HG02588 (cell line): Measurements from ENCODE around the gene TLX3.

Experiments
- ATAC-seq: cut with Tn5 transposase; IDR thresholded peaks from one replicate; pipeline ENCODE4 v1.9.1; 2021; ENCODE audit warnings: mild to moderate bottlenecking, moderate library complexity; ENCODE audit not compliant: unreplicated experiment

The TLX3 gene

DNA sequence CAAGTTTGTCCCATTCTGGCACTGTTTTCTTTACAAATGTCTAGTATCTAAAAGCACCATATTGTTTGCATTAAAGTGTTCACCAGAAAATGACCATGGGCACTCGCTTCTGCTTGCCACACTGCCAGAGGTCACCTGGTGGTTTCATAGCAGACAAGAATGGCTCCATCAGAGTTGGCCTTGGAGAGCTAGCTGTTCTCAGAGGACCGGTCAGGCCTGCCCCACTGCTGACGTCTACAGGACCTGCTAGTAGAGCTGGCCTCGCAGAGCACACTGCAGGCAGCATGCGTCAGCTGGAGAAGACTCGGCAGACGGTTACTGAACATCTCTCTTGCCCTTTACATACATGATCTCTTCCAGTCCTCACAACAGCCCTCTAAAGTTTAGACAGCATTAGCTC is 8.7 kb upstream of the TLX3 start:
- ATAC-seq: no peak

GRCh38 chr5:171306166-171306565 is 2.9 kb upstream of the TLX3 start:
- no peak for ATAC-seq

- no peak for ATAC-seq
These were observed 2.1 kb upstream of the TLX3 start for GRCh38 chr5:171306781-171307591.

- ATAC-seq: no peak
These were observed 1.1 kb upstream of the TLX3 start for GRCh38 chr5:171307789-171308452.

GRCh38 chr5:171309276-171310211 is 496 bp downstream of the TLX3 start:
- no peak for ATAC-seq

GRCh38 chr5:171310212-171310818 is 1.3 kb downstream of the TLX3 start:
- no peak for ATAC-seq

GRCh38 chr5:171310819-171311321 is 1.8 kb downstream of the TLX3 start:
- no peak for ATAC-seq

DNA sequence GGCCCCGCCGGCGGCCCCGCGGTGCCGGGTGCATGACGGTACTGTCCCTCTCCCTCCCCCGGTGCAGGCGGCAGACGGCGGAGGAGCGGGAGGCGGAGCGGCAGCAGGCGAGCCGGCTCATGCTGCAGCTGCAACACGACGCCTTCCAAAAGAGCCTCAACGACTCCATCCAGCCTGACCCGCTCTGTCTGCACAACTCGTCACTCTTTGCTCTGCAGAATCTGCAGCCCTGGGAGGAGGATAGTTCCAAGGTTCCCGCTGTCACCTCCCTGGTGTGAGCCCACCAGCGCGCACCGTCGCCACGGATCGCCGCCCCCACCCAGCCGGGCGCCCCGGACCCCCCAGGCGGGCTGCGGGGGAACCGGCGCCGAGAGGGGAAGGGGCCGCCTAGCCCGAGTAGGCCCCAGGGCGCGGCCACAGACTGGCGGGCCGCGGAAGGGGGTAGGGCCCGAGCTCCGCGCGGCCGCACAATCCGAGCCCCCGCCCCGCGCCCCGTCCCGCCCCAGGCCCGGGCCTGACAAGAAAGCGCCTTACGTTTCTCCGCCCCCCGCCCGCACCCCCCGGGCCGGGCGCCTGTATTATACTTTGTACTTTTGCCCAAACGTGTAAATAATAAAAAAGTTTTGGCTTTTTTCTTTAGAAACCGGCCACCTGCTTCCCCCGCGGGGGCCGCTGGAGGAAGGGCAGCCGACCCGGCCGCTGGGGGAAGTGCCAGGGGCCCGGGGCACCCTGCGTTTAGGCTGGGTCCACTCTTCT is 2.5 kb downstream of the TLX3 start:
- no peak for ATAC-seq

DNA sequence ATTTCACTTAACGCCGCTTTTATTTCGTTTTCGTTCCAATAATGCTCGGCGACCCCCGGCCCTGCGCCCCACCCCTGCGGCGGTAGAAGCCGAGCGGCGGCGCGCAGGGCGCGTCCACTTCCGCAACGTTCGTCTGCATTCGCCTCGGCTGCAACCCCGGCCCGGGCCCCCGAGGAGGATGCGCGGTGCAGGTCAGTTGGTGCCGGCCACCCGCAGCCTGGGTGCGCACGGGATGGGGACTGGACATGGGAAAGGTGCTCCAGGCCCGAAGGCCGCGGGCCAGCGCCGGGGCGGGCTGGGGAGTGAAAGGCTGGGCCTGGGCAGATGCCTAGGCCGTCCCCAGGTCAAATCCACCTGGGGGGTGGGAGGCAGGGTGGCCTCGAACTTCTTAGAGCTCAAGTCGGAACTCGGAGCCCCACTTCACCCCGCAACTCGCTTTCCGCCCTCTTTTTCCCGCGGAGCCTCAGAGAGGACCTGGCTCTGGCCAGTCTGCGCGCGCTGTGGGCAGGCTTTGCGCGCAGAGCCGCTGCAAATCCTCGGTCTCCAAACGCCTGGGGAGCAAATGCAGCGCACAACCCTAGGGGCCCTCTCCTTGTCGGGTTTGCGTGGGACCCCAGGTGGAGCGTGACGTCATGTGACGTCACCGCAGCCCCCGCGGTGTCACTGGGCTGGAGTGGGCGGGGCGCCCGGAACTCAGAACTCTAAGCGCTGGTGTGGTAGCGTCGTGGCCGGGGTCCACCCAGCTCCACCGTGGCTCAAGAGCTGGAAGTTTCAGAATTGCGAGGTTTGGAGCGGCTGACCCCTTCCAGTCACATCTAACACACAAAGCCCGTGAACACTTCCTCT is 3.3 kb downstream of the TLX3 start:
- no peak for ATAC-seq

DNA sequence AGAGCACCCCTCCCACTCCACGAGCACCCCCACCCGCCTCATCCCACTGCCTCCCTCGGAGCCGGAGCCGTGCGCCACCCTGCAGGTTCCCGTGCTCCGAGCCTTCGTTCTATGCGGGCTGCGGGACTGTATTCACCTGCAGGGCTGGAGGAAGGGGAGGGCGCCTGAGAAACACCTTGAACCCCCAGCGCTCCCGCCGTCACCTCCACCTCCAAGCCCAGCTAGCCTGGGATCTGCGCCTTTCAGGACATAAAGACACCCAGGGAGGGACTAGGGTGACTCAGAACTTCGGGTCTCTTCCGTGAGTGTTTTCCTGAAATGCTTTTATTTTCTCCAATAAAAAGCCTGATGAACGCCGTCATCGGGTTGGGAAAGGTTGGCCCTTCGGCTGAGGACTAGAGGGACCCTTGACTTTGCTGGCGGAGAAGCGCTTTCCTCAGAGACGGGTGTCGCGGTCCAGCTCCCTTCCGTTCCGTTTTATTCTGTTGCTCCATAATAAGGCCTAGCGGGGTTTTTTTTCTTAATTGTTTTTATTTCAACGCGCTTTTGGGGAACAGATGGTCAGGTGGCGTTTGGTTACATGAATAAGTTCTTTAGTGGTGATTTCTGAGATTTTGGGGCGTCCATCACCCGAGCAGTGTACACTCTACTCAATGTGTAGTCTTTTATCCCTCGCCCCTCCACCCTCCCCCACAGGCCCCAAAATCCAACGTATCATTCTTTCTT is 4.6 kb downstream of the TLX3 start:
- ATAC-seq: no peak

- ATAC-seq: no peak
These were observed 5.8 kb downstream of the TLX3 start for GRCh38 chr5:171314728-171315385.

DNA sequence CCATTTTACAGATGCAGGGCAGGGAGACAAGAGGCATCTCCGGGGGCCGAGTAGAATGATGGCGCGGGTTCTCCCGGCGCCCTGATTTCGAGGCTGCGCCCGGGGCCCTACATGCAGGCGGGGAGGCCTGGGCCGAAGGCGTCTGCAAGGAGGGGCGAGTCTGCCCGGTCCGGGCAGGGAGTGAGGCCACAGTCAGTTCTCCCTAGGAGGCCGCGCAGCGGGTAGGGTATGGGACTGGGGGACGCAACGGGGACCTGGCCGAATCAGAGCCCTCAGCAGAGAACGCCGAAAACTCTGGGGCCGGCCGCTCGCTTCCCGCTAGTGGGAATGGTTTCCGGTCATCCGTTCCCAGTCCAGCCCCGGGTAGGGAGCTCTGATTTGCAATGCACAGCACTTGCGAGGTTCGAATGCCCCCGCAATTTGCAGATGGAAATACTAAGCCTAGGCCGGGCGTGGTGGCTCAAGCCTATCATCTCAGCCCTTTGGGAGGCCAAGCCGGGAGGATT is 6.4 kb downstream of the TLX3 start:
- no peak for ATAC-seq

GRCh38 chr5:171315925-171316257 is 6.8 kb downstream of the TLX3 start:
- ATAC-seq: no peak

DNA sequence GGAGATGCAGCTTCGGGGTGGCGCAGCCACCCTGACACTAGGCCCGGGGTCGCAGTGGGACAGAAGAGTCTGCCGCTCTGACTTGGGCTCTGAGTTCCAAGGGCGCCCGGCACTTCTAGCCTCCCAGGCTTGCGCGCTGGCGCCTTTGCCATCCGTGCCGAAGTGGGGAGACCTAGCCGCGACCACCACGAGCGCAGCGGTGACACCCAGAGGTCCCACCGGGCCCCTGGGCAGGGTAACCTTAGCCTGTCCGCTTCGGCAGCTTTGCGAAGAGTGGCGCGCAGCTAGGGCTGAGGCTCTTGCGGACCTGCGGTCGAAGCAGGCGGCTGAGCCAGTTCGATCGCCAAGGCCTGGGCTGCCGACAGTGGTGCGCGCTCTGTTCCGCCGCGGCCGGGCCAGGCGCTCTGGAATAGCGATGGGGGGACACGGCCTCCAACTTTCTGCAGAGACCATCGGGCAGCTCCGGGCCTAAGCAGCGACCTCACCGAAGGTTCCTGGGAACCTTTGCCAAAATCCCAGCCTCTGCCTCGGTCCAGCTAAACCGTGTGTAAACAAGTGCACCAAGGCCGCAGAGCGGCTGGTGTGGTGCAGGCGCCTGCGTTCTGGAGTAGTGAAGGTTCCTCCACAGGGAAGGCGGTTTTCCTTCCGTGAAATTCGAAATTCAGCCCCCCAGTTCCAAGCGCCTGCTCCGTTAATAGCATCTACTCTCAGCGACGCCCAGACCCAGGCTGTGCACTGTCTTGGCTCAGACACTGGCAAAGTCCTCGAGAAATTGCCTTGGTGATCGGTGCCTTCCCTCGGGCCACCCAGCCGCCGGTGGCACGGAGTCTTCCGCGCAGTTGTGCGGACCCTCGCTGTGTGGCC is 7.4 kb downstream of the TLX3 start:
- ATAC-seq: no peak

DNA sequence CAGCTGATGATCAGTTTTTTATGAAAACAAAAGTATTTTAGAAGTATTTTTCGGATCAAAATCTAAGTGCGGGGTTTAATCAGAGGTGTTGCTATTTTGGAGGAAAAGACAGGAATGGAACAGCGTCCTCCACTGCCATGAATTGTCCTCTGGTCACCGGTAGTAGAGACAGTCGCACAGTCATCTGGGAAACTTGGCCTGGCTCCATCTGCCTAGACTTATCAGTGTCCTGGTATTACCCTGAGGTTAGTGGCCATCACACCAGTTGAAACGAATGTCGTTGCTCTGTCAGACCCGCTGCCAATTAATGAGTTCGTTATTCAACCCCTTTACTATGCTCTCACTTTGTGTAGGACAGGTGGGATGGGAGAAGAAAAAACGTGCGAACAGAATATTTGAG is 8.2 kb downstream of the TLX3 start:
- no peak for ATAC-seq

- ATAC-seq: no peak
These were observed 9.0 kb downstream of the TLX3 start for GRCh38 chr5:171318026-171318425.

GRCh38 chr5:171321447-171321846 is 12.4 kb downstream of the TLX3 start:
- ATAC-seq: no peak
